Tibial nerve (tissue), 4 donors: ENCODE results near the gene PRKCZ. TPM values are rescaled to one million over a fixed set of nuclear protein-coding genes. Genes with fewer than 3 reads are reported as not detected.
A peak's percentile ranks its signal among the peaks of the same experiment; 100 is the strongest.
"Not testable (repeated sequence)": the region's sequence is repeated elsewhere in the genome, so short reads cannot be mapped to it uniquely, and the experiment has no call there.

Source experiments
- DNase-seq, 2 donors: peaks; one replicate each; pipeline ENCODE4 v3.0.0-alpha.2; 2019; ENCODE audit warnings: low spot score in 2 of 2
- H3K27ac ChIP-seq, 4 donors: fragments of 200-600 bp; sonication (generic) in 3 of 4; one replicate each; pipeline ENCODE4 v1.5.1; 2017 to 2019; ENCODE audit warnings: mild to moderate bottlenecking in 1 of 4
- H3K27me3 ChIP-seq, 2 donors: fragments of 200-600 bp; sonication (generic) in 1 of 2; one replicate each; pipeline versions ENCODE4 v1.5.1 to v1.6.0; 2017 to 2019
- H3K36me3 ChIP-seq, 3 donors: fragments of 200-600 bp; sonication (generic); one replicate each; pipeline ENCODE4 v1.5.1; 2018 to 2019
- H3K4me1 ChIP-seq, 4 donors: fragments of 200-600 bp; sonication (generic) in 3 of 4; one replicate each; pipeline ENCODE4 v1.5.1; 2017 to 2019
- H3K4me3 ChIP-seq, 4 donors: fragments of 200-600 bp; sonication (generic) in 3 of 4; one replicate each; pipeline ENCODE4 v1.5.1; 2017 to 2019; ENCODE audit warnings: mild to moderate bottlenecking in 1 of 4, moderate library complexity in 1 of 4
- H3K9me3 ChIP-seq, 4 donors: fragments of 200-600 bp; sonication (generic) in 3 of 4; one replicate each; pipeline ENCODE4 v1.5.1; 2017 to 2019
- EP300 ChIP-seq, 2 donors: sonication (generic); formaldehyde crosslinking; IDR thresholded peaks; one replicate each; pipeline ENCODE4 v1.6.1; 2017; ENCODE audit warnings: antibody characterized with exemption in 2 of 2, mild to moderate bottlenecking in 1 of 2
- POLR2A ChIP-seq, 2 donors: fragments of 450-650 bp; IDR thresholded peaks; one replicate each; pipeline ENCODE4 v1.6.1; 2017; ENCODE audit warnings: antibody characterized with exemption in 2 of 2, mild to moderate bottlenecking in 2 of 2, moderate library complexity in 2 of 2
- whole genome bisulfite sequencing, 2 donors: methylation state at CpG; one replicate each; pipeline ENCODE4 v1.1.5; 2018; 5-methylcytosine and 5-hydroxymethylcytosine counted together
- total RNA-seq, 4 donors: library from RNA; depleted of rRNA; stranded (reverse); fragments of >200 nt; gene quantifications; one replicate each; pipeline ENCODE4 v1.1.0, GENCODE V29; 2016
- TF ChIP-seq, protein P1 (sequence below), 5 experiments: fragments of 200-600 bp in 3 of 5; fragments of 450-650 bp in 2 of 5; sonication (generic) in 3 of 5; IDR thresholded peaks; one replicate each; pipeline ENCODE4 v1.5.1; 2016 to 2019; ENCODE audit warnings: antibody characterized with exemption in 5 of 5, mild to moderate bottlenecking in 3 of 5, moderate library complexity in 2 of 5

PRKCZ gene
- total RNA-seq, 4 donors from 2014 or later = 2.0 to 3.9 (median 2.8) TPM

DNA sequence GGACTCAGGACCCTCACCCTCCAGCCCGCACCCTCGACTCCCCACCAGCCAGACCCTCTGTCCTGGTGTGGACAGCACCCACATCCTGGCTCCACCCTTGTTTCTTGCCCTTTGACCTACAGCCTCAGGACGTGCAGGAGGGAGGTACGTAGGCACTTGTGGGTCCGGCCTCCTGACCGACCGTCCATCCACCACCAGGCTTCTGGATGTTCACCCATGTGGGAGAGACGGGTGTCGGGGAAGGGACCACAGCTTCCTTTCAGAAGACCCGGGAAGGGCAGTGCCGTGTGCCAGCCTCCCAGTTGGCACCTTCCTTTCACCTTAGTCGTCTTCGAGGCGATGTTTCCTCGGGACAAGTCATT, 61.4 kb downstream of the PRKCZ start:
- Histone ChIP-seq H3K4me3 (no peak overlapping the region), H3K27ac (no peak overlapping the region), H3K4me1 (no peaks in the 10 kb centered on the region), H3K36me3 (no peaks in the 10 kb centered on the region), H3K27me3 (peaks cover 0 to 30% of the 10 kb centered on the region in 2 donors), H3K9me3 (no peaks in the 10 kb centered on the region)
- no peak for DNase-seq
- TF ChIP-seq, protein P1, sequence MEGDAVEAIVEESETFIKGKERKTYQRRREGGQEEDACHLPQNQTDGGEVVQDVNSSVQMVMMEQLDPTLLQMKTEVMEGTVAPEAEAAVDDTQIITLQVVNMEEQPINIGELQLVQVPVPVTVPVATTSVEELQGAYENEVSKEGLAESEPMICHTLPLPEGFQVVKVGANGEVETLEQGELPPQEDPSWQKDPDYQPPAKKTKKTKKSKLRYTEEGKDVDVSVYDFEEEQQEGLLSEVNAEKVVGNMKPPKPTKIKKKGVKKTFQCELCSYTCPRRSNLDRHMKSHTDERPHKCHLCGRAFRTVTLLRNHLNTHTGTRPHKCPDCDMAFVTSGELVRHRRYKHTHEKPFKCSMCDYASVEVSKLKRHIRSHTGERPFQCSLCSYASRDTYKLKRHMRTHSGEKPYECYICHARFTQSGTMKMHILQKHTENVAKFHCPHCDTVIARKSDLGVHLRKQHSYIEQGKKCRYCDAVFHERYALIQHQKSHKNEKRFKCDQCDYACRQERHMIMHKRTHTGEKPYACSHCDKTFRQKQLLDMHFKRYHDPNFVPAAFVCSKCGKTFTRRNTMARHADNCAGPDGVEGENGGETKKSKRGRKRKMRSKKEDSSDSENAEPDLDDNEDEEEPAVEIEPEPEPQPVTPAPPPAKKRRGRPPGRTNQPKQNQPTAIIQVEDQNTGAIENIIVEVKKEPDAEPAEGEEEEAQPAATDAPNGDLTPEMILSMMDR (IDR thresholded peaks at IDR 0.05) = no peak
- TF ChIP-seq POLR2A (IDR thresholded peaks at IDR 0.05) = no peak
- no peak for TF ChIP-seq EP300 (IDR thresholded peaks at IDR 0.05)
- WGBS, 2 donors = 75 to 84% methylated on average over 15 of the region's 15 CpGs

GRCh38 chr1:2112280-2112701, 62.1 kb downstream of the PRKCZ start:
- Histone ChIP-seq H3K27ac (no peak overlapping the region), H3K4me3 (peak overlapping the region in 1 of 4 donors; percentile 9), H3K36me3 (no peaks in the 10 kb centered on the region), H3K27me3 (peaks cover 0 to 34% of the 10 kb centered on the region in 2 donors), H3K9me3 (no peaks in the 10 kb centered on the region), H3K4me1 (no peaks in the 10 kb centered on the region)
- WGBS, 2 donors = 29 to 31% methylated on average over 17 of the region's 17 CpGs
- TF ChIP-seq, protein P1 (IDR thresholded peaks at IDR 0.05) = no peak
- TF ChIP-seq POLR2A (IDR thresholded peaks at IDR 0.05) = no peak
- no peak for TF ChIP-seq EP300 (IDR thresholded peaks at IDR 0.05)
- no peak for DNase-seq

DNA sequence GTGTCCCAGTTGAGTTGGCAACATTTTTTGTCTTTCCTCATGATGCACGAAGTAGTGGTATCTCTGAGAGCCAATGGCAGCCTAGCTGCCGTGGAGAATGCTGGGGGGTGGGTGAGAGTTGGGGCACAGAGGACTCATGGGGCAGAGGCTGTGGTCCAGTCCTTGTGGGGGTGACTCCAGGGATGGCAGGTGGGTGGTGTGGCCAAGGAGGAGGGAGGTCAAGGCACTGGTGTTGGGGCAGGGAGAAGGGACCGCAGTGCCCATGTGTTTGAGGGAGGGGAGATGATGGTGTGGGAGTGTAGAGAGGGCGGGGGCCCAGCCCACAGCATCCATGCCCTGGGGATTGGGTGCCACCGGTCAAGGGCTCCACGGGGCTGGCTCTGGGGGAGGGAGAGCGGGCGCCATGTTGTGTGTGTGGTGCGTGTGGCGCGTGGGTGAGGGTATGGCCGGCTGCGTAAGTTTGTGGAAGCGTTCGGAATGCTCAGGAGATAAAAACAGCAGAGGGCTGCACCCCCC, 63.5 kb downstream of the PRKCZ start:
- Histone ChIP-seq H3K9me3 (peaks cover 0 to 7% (median 0%) of the 10 kb centered on the region in 4 donors), H3K4me1 (no peaks in the 10 kb centered on the region), H3K27me3 (peaks cover 0 to 29% of the 10 kb centered on the region in 2 donors), H3K4me3 (no peak overlapping the region), H3K36me3 (no peaks in the 10 kb centered on the region), H3K27ac (no peak overlapping the region)
- TF ChIP-seq EP300 (IDR thresholded peaks at IDR 0.05) (no peak), POLR2A (IDR thresholded peaks at IDR 0.05) (no peak)
- TF ChIP-seq, protein P1 (IDR thresholded peaks at IDR 0.05) = no peak
- WGBS, 2 donors = 88 to 91% methylated on average over 15 of the region's 15 CpGs
- no peak for DNase-seq

GRCh38 chr1:2114635-2115007, 64.4 kb downstream of the PRKCZ start:
- not testable (repeated sequence) for H3K4me1 ChIP-seq, H3K36me3 ChIP-seq, DNase-seq, H3K4me3 ChIP-seq, H3K27ac ChIP-seq
- peaks cover 0 to 16% (median 0%) of the 10 kb centered on the region in 4 donors for H3K9me3 ChIP-seq
- 84 to 85% methylated on average over 14 of the region's 14 CpGs for WGBS, 2 donors
- H3K27me3 ChIP-seq = peaks cover 0 to 26% of the 10 kb centered on the region in 2 donors

DNA sequence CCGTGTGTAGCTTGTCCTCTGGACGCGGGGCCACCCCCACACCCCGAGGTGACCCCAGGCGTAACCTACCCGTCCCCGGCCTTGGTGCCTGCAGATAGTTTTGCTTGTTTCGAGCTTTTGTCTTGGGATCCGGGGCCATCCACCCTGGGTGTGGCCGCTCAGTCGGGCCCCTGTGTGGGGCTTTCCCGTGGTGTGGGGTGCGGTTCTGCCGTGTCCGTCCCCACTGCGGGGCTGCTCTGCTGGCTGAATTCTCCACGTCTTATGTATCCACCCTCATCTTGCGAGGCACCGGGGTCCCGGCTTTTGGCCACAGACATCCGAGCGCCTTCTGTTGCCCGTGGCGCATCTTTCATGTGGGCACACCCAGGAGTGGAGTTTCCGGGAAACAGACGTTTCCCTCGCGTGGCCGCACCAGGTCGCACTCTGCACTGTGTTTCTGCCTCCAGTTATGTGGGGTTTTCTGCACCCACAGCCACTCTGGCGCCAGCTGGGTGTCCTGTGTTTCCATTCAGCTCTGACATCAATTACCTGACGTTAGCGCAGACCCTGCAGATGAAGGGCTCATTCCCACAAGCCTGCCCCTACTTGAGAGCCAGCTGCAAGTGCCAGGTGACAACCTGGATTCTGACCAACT, 64.9 kb downstream of the PRKCZ start:
- no peak for DNase-seq
- peaks cover 0 to 26% of the 10 kb centered on the region in 2 donors for H3K27me3 ChIP-seq
- no peaks in the 10 kb centered on the region for H3K36me3 ChIP-seq
- WGBS, 2 donors = 84 to 89% methylated on average over 30 to 33 of the region's 33 CpGs
- H3K4me3 ChIP-seq = no peak overlapping the region
- peaks cover 0 to 20% (median 0%) of the 10 kb centered on the region in 4 donors for H3K9me3 ChIP-seq
- TF ChIP-seq POLR2A (IDR thresholded peaks at IDR 0.05) (no peak), EP300 (IDR thresholded peaks at IDR 0.05) (no peak)
- TF ChIP-seq, protein P1 (IDR thresholded peaks at IDR 0.05) = no peak
- H3K27ac ChIP-seq = no peak overlapping the region
- no peaks in the 10 kb centered on the region for H3K4me1 ChIP-seq
